ENCODE results near the gene TTYH3. TPM values are rescaled to one million over a fixed set of nuclear protein-coding genes. Genes with fewer than 3 reads are reported as not detected.
A peak's percentile ranks its signal among the peaks of the same experiment; 100 is the strongest.

Gene TTYH3
- total RNA-seq, 1 experiment from 2014 or later: 122 TPM

DNA sequence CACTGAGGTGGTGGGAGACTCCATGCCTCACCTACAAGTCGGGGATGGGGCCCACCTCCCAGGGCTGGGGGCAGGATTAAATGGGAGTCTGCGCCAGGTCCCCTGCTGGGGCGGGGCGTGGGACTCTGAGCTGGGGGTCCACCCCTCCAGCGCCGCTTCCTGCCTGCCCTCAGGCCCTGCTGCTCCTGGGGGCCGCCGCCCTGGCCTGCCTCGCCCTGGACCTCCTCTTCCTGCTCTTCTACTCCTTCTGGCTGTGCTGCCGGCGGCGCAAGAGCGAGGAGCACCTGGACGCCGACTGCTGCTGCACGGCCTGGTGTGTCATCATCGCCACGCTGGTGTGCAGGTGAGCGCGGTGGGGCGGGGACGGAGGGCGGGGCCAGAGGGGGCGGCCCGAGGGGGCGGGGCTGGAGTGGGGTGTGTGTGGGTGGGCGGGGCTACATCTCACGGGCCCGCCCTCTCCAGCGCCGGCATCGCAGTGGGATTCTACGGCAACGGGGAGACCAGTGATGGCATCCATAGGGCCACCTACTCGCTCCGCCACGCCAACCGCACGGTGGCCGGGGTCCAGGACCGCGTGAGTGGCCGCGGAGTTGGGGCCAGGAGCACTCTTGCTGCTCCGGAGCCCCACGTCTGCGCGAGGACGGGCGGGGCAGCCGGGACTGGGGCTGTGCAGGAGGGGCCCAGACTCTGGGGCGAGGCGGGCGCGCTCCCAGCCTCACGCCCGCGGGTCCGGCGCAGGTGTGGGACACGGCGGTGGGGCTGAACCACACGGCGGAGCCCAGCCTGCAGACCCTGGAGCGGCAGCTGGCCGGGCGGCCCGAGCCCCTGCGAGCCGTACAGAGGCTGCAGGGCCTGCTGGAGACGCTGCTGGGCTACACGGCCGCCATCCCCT is 15.1 kb downstream of the TTYH3 start:
- H4K20me1 ChIP-seq (ENCODE audit: control insufficient read depth, insufficient read depth, insufficient read length): no peaks in the 10 kb centered on the region
- H4K91ac ChIP-seq (ENCODE audit: insufficient read length, low read depth, low read length): peak overlapping the region; percentile 76
- no peak overlapping the region for H3T11ph ChIP-seq (ENCODE audit: low read length)
- no peaks in the 10 kb centered on the region; the same call in 1 of the 2 replicates for H3K79me2 ChIP-seq (ENCODE audit: insufficient read depth, low read length)
- no peak overlapping the region for H4K5ac ChIP-seq (ENCODE audit: insufficient read length, low read depth, low read length)
- Mint-ChIP-seq H3K36me3 (ENCODE audit: insufficient read depth in 1 of 3, low read depth in 3 of 3) (peaks cover 14 to 20% (median 16%) of the 10 kb centered on the region in 3 experiments; a peak in 6 of 7 replicates), H3K27ac (peak overlapping the region in 1 of 3 experiments; percentile 93; a peak in 2 of 7 replicates), H3K9me3 (no peaks in the 10 kb centered on the region), H3K27me3 (ENCODE audit: low read depth) (no peaks in the 10 kb centered on the region), H3K4me1 (peaks cover 14 to 26% of the 10 kb centered on the region in 2 experiments), H3K4me3 (no peak overlapping the region)
- WGBS (ENCODE audit: extremely low coverage, insufficient read length, low lambda C conversion rate): no CpG with 5 or more reads among the region's 73 CpGs
- H2BK15ac ChIP-seq (ENCODE audit: low read depth, low read length): no peak overlapping the region
- DNase-seq: peak; percentile 95
- no peak overlapping the region for H2BK120ac ChIP-seq (ENCODE audit: low read depth, low read length, poor library complexity, severe bottlenecking)
- H2AFZ ChIP-seq (ENCODE audit: low read length): no peak overlapping the region
- H3K27me3 ChIP-seq (ENCODE audit: insufficient read depth, low read length): no peaks in the 10 kb centered on the region
- no peak overlapping the region for H2BK12ac ChIP-seq (ENCODE audit: insufficient read length, low read depth, low read length)
- no peak overlapping the region for H2AK5ac ChIP-seq (ENCODE audit: insufficient read length, low read length)
- H3K9ac ChIP-seq (ENCODE audit: extremely low read depth, insufficient read length, low read length): no peak overlapping the region
- H4K8ac ChIP-seq (replicated peaks; ENCODE audit: insufficient read length, low read depth, low read length): no peak overlapping the region
- no peak overlapping the region for H3K4me2 ChIP-seq (ENCODE audit: insufficient read depth, insufficient read length, low read length)
- H3K4ac ChIP-seq (ENCODE audit: low read depth, low read length): no peak overlapping the region
- no peaks in the 10 kb centered on the region for H3K9me3 ChIP-seq (ENCODE audit: control insufficient read depth, low read depth, low read length)
- no peak overlapping the region for H2BK20ac ChIP-seq (ENCODE audit: low read depth, low read length, poor library complexity, severe bottlenecking)
- H3K23me2 ChIP-seq (ENCODE audit: insufficient read length, low read depth, low read length, poor library complexity, severe bottlenecking): no peaks in the 10 kb centered on the region
- H3K56ac ChIP-seq (ENCODE audit: insufficient read length, low read depth, low read length): no peak overlapping the region
- no peak overlapping the region for H3K27ac ChIP-seq (ENCODE audit: insufficient read length, low read depth, low read length)
- peak overlapping the region; percentile 72 for H3K18ac ChIP-seq (ENCODE audit: insufficient read length, low read depth, low read length)
- H3K14ac ChIP-seq (ENCODE audit: insufficient read depth, low read length): peak overlapping the region; percentile 78
- TF ChIP-seq, protein P1, sequence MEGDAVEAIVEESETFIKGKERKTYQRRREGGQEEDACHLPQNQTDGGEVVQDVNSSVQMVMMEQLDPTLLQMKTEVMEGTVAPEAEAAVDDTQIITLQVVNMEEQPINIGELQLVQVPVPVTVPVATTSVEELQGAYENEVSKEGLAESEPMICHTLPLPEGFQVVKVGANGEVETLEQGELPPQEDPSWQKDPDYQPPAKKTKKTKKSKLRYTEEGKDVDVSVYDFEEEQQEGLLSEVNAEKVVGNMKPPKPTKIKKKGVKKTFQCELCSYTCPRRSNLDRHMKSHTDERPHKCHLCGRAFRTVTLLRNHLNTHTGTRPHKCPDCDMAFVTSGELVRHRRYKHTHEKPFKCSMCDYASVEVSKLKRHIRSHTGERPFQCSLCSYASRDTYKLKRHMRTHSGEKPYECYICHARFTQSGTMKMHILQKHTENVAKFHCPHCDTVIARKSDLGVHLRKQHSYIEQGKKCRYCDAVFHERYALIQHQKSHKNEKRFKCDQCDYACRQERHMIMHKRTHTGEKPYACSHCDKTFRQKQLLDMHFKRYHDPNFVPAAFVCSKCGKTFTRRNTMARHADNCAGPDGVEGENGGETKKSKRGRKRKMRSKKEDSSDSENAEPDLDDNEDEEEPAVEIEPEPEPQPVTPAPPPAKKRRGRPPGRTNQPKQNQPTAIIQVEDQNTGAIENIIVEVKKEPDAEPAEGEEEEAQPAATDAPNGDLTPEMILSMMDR (conservative IDR thresholded peaks at IDR 0.05): no peak
- H3K4me1 ChIP-seq (ENCODE audit: insufficient read depth, low read length): peaks cover 3% of the 10 kb centered on the region; the same call in 1 of the 2 replicates
- no peak overlapping the region for H2BK5ac ChIP-seq (ENCODE audit: insufficient read length, low read length)
- H3K79me1 ChIP-seq (ENCODE audit: insufficient read depth, low read depth, low read length, poor library complexity, severe bottlenecking): peaks cover 3% of the 10 kb centered on the region
- H3K23ac ChIP-seq (ENCODE audit: insufficient read length, low read depth, low read length): no peak overlapping the region
